AG09309 (cell line): ENCODE data around the gene ZDHHC11.
"Not testable (repeated sequence)": the region's sequence is repeated elsewhere in the genome, so short reads cannot be mapped to it uniquely, and the experiment has no call there.

Experiments used
- DNase-seq: peaks from one replicate; pipeline ENCODE4 v3.0.0-alpha.2; 2010; ENCODE audit warnings: low read depth
- H3K4me3 ChIP-seq: 2 replicates; pipeline ENCODE4 v1.5.1; 2011; ENCODE audit warnings: mild to moderate bottlenecking, low read depth, low read length, moderate library complexity; ENCODE audit not compliant: control insufficient read depth
- TF ChIP-seq, protein P1 (sequence below): IDR thresholded peaks from 2 replicates; pipeline ENCODE4 v1.5.1; 2011; ENCODE audit warnings: mild to moderate bottlenecking, low read depth, low read length, inconsistent platforms; ENCODE audit not compliant: insufficient read depth, control insufficient read depth; ENCODE audit errors: missing control alignments

Gene ZDHHC11

DNA sequence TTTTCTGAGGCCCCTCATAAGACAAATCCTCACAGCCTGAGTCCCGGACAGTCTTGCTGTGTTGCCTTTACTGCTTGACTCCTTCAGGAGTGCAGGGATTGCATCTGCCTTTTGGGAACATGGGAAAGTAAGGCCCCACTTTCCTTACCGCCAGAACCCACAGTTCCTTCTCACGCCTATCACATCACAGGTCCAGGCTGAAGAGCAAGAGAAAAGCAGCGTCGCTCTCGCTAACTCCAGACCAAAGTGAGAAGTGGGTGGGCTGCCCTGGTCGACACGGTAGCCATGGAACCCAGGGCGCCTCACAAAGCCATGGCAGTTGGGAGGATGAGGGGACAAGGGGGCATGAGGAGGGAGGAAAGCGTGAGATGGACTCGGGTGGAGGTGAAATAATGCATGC, 7.9 kb upstream of the ZDHHC11 start:
- no peak for DNase-seq
- no peak overlapping the region for H3K4me3 ChIP-seq
- TF ChIP-seq, protein P1, sequence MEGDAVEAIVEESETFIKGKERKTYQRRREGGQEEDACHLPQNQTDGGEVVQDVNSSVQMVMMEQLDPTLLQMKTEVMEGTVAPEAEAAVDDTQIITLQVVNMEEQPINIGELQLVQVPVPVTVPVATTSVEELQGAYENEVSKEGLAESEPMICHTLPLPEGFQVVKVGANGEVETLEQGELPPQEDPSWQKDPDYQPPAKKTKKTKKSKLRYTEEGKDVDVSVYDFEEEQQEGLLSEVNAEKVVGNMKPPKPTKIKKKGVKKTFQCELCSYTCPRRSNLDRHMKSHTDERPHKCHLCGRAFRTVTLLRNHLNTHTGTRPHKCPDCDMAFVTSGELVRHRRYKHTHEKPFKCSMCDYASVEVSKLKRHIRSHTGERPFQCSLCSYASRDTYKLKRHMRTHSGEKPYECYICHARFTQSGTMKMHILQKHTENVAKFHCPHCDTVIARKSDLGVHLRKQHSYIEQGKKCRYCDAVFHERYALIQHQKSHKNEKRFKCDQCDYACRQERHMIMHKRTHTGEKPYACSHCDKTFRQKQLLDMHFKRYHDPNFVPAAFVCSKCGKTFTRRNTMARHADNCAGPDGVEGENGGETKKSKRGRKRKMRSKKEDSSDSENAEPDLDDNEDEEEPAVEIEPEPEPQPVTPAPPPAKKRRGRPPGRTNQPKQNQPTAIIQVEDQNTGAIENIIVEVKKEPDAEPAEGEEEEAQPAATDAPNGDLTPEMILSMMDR, result no peak

DNA sequence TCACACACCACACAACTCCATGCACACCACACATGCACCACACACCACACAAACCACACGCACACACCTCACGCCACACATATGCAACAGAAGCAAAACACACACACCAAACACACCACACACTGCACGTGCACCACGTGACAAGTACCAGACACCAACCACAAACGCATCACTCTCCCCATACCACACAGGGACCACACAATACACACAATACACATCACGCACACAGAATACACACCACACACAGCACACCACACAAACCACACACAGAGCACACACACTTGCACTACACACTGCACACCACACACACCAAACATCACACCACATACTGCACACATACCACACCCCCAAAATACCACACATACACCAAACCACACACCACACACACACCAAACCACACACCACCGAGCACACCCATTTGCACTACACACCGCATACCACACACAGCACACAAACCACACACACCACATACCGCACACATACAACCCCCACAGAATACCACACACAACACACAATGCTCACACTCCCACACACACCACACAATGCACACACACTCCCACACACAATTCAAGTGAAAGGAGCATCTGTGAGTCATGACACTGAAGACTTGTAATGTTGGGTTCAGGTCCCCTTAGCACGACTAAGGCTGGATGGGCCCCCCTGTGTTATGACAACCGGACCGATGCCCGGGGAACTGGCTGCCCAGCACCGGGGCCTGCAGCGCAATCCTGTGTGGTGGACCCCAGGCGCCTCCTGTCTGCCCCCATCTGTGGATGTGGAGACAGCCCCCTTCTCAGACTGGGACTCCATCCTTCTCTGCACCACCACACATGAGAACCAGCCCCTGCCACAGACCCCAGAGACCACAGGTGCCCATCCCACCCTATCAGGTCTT, 6.0 kb upstream of the ZDHHC11 start:
- no peak for DNase-seq
- TF ChIP-seq, protein P1, result no peak
- no peak overlapping the region for H3K4me3 ChIP-seq

DNA sequence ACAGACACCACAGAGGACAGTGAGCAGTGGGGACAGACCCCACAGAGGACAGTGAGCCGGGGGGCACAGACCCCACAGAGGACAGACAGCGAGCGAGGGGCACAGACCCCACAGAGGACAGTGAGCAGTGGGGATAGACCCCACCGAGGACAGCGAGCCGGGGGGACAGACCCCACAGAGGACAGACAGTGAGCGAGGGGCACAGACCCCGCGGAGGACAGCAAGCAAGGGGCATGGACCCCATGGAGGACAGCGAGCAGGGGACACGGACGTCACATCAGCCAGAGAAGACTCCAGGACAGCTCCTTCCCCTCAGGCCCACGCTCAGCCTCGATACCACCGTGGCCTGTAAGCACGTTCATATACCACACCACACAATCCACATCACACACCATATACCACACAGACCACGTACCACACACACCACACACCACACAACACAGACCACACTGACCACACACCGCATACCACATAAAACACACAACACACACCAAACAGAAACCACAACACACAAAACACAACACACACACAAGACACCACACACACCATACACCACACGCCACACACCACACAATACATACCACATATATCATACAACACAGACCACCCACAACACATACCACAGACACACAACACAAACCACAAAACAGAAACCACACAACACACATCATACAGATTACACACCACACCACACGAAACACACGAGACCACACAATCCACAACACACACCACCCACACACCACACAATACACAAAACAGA, 5.2 kb upstream of the ZDHHC11 start:
- H3K4me3 ChIP-seq, result no peak overlapping the region
- DNase-seq, result no peak

DNA sequence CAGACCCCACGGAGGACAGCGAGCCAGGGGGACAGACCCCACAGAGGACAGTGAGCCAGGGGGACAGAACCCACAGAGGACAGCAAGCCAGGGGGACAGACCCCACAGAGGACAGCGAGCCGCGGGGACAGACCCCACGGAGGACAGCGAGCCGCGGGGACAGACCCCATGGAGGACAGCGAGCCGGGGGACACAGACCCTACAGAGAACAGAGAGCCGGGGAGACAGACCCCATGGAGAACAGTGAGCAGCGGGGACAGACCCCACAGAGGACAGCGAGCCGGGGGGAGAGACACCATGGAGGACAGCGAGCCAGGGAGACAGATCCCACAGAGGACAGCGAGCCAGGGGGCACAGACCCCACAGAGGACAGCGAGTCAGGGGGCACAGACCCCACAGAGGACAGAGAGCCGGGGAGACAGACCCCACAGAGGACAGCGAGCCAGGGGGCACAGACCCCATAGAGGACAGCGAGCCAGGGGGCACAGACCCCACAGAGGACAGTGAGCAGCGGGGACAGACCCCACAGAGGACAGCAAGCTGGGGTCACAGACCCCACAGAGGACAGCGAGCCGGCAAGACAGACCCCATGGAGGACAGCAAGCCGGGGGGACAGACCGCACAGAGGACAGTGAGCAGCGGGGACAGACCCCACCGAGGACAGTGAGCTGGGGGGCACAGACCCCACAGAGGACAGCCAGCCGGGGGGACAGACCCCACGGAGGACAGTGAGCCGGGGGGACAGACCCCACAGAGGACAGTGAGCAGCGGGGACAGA, 4.4 kb upstream of the ZDHHC11 start:
- TF ChIP-seq, protein P1, result no peak
- DNase-seq, result no peak
- no peak overlapping the region for H3K4me3 ChIP-seq

More for the DNA sequence above, 5.2 kb upstream of the ZDHHC11 start:
- TF ChIP-seq, protein P1, result no peak

DNA sequence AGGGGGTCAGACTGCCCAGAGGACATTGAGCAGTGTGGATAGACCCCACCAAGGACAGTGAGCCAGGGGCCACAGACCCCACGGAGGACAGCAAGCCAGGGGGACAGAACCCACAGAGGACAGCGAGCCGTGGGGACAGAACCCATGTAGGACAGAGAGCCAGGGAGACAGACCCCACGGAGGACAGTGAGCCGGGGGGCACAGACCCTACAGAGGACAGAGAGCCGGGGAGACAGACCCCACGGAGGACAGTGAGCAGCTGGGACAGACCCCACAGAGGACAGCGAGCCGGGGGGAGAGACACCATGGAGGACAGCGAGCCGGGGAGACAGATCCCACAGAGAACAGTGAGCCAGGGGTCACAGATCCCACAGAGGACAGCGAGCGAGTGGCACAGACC, 3.4 kb upstream of the ZDHHC11 start:
- no peak for DNase-seq
- TF ChIP-seq, protein P1, result no peak

DNA sequence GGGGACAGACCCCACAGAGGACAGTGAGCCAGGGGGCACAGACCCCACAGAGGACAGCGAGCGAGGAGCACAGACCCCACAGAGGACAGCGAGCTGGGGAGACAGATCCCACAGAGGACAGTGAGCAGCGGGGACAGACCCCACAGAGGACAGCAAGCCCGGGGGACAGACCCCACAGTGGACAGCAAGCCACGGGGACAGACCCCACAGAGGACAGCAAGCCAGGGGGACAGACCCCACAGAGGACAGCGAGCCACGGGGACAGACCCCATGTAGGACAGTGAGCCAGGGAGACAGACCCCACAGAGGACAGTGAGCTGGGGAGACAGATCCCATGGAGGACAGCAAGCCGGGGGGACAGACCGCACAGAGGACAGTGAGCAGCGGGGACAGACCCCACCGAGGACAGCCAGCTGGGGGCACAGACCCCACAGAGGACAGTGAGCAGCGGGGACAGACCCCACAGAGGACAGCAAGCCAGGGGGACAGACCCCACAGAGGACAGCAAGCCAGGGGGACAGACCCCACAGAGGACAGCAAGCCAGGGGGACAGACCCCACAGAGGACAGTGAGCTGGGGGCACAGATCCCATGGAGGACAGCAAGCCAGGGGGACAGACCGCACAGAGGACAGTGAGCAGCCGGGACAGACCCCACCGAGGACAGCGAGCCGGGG, 2.8 kb upstream of the ZDHHC11 start:
- H3K4me3 ChIP-seq, DNase-seq: not testable (repeated sequence)

More for the DNA sequence above, 3.4 kb upstream of the ZDHHC11 start:
- H3K4me3 ChIP-seq, result no peak overlapping the region
